OCI-LY7 (cell line): ENCODE data around the gene TMEM247.

Experiments used
- EZH2phosphoT487 ChIP-seq: fragments of 200-600 bp; sonication (generic); IDR thresholded peaks from 2 replicates; pipeline ENCODE4 v1.6.1; 2018; ENCODE audit warnings: low read depth, borderline replicate concordance, mild to moderate bottlenecking, mixed run types, antibody characterized with exemption, low read length, moderate library complexity, mixed read lengths
- TF ChIP-seq, protein P1 (sequence below): fragments of 200-600 bp; sonication (generic); conservative IDR thresholded peaks from 2 replicates; pipeline ENCODE4 v1.5.1; 2014; ENCODE audit warnings: mild to moderate bottlenecking, antibody characterized with exemption, low read length, moderate library complexity, mixed read lengths

GRCh38 chr2:46477925-46478324 lies 1.4 kb upstream of the TMEM247 start:
- TF ChIP-seq, protein P1, sequence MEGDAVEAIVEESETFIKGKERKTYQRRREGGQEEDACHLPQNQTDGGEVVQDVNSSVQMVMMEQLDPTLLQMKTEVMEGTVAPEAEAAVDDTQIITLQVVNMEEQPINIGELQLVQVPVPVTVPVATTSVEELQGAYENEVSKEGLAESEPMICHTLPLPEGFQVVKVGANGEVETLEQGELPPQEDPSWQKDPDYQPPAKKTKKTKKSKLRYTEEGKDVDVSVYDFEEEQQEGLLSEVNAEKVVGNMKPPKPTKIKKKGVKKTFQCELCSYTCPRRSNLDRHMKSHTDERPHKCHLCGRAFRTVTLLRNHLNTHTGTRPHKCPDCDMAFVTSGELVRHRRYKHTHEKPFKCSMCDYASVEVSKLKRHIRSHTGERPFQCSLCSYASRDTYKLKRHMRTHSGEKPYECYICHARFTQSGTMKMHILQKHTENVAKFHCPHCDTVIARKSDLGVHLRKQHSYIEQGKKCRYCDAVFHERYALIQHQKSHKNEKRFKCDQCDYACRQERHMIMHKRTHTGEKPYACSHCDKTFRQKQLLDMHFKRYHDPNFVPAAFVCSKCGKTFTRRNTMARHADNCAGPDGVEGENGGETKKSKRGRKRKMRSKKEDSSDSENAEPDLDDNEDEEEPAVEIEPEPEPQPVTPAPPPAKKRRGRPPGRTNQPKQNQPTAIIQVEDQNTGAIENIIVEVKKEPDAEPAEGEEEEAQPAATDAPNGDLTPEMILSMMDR = no peak
- TF ChIP-seq EZH2phosphoT487 = no peak
